Measurements from ENCODE around the gene GNB4.

- TF ChIP-seq CTCF (conservative IDR thresholded peaks at IDR 0.05; ENCODE audit: low read length): no peak
- TF ChIP-seq EZH2phosphoT487 (IDR thresholded peaks at IDR 0.05; ENCODE audit: borderline replicate concordance): no peak
These were observed 22.3 kb downstream of the GNB4 start for GRCh38 chr3:179428876-179429548.

Data from Loucy (cell line).